ENCODE data around the gene AP5S1.

GRCh38 chr20:3847429-3847940 lies 27.1 kb downstream of the AP5S1 start:
- TF ChIP-seq CTCF (IDR thresholded peaks at IDR 0.05 in 2 of 3, conservative IDR thresholded peaks at IDR 0.05 in 1 of 3; ENCODE audit: control insufficient read depth in 2 of 3, extremely low read depth in 1 of 3, insufficient read depth in 1 of 3, low read depth in 3 of 3, low read length in 3 of 3) (no peak), MAX (IDR thresholded peaks at IDR 0.05; ENCODE audit: low read depth, low read length) (no peak), E2F4 (IDR thresholded peaks at IDR 0.05; ENCODE audit: low read depth, low read length) (no peak), USF1 (IDR thresholded peaks at IDR 0.05; ENCODE audit: borderline replicate concordance, extremely low read length, insufficient read depth, low read depth, low read length) (no peak), RAD51 (IDR thresholded peaks at IDR 0.05) (no peak), CREM (IDR thresholded peaks at IDR 0.05; ENCODE audit: low read depth) (no peak), GABPA (IDR thresholded peaks at IDR 0.05; ENCODE audit: low read depth) (no peak)
